WTC11 (cell line): ENCODE measurements around the gene ENO3. TPM values are rescaled to one million over a fixed set of nuclear protein-coding genes. Genes with fewer than 3 reads are reported as not detected.
A peak's percentile ranks its signal among the peaks of the same experiment; 100 is the strongest.

Source experiments
- AR ChIP-seq: fragments of 250-450 bp; sonication (Bioruptor Pico); IDR thresholded peaks from 2 replicates; pipeline ENCODE4 v1.9.0; 2021; ENCODE audit warnings: mild to moderate bottlenecking
- ATF1 ChIP-seq: sonication (generic); formaldehyde crosslinking; IDR thresholded peaks from 2 replicates; pipeline ENCODE4 v1.8.1; 2023; ENCODE audit warnings: mild to moderate bottlenecking, moderate library complexity, missing genetic modification reagents
- ATF2 ChIP-seq: sonication (generic); formaldehyde crosslinking; IDR thresholded peaks from 2 replicates; pipeline ENCODE4 v1.8.1; 2022; ENCODE audit warnings: low read depth, missing genetic modification reagents, borderline replicate concordance
- CREM ChIP-seq: sonication (generic); formaldehyde crosslinking; IDR thresholded peaks from 2 replicates; pipeline ENCODE4 v1.8.1; 2022; ENCODE audit warnings: mild to moderate bottlenecking, missing genetic modification reagents, moderate library complexity
- E2F4 ChIP-seq: sonication (generic); formaldehyde crosslinking; IDR thresholded peaks from 2 replicates; pipeline ENCODE4 v1.8.1; 2022; ENCODE audit warnings: low read depth, mild to moderate bottlenecking, moderate library complexity, missing genetic modification reagents, borderline replicate concordance
- GABPB1 ChIP-seq: sonication (generic); formaldehyde crosslinking; IDR thresholded peaks from 2 replicates; pipeline ENCODE4 v1.8.1; 2023; ENCODE audit warnings: mild to moderate bottlenecking, missing genetic modification reagents
- HMGXB4 ChIP-seq: sonication (generic); formaldehyde crosslinking; IDR thresholded peaks from 2 replicates; pipeline ENCODE4 v1.8.1; 2023; ENCODE audit warnings: mild to moderate bottlenecking, moderate library complexity, missing genetic modification reagents
- MLX ChIP-seq: sonication (generic); formaldehyde crosslinking; IDR thresholded peaks from 2 replicates; pipeline ENCODE4 v1.8.1; 2023; ENCODE audit warnings: mild to moderate bottlenecking, missing genetic modification reagents, moderate library complexity
- MXD4 ChIP-seq: fragments of 250-450 bp; sonication (Bioruptor Pico); IDR thresholded peaks from 2 replicates; pipeline ENCODE4 v1.8.0; 2021; ENCODE audit warnings: mild to moderate bottlenecking, moderate library complexity, borderline replicate concordance
- NFE2L1 ChIP-seq: sonication (generic); formaldehyde crosslinking; IDR thresholded peaks from 2 replicates; pipeline ENCODE4 v1.8.1; 2023; ENCODE audit warnings: missing genetic modification reagents
- OVOL2 ChIP-seq: fragments of 250-450 bp; sonication (Bioruptor Pico); IDR thresholded peaks from 2 replicates; pipeline ENCODE4 v1.9.0; 2021; ENCODE audit warnings: mild to moderate bottlenecking, borderline replicate concordance
- PREB ChIP-seq: sonication (generic); formaldehyde crosslinking; IDR thresholded peaks from 2 replicates; pipeline ENCODE4 v1.8.1; 2022; ENCODE audit warnings: mild to moderate bottlenecking, missing genetic modification reagents, moderate library complexity, borderline replicate concordance
- STAT6 ChIP-seq: sonication (generic); formaldehyde crosslinking; conservative IDR thresholded peaks from 2 replicates; pipeline ENCODE4 v1.8.1; 2023; ENCODE audit warnings: mild to moderate bottlenecking, low read depth, missing genetic modification reagents, moderate library complexity
- TEAD4 ChIP-seq: sonication (generic); formaldehyde crosslinking; IDR thresholded peaks from 2 replicates; pipeline ENCODE4 v1.8.0; 2022; ENCODE audit warnings: mild to moderate bottlenecking, missing genetic modification reagents
- ZMAT4 ChIP-seq: fragments of 250-450 bp; sonication (Bioruptor Pico); IDR thresholded peaks from 2 replicates; pipeline ENCODE4 v1.9.0; 2021; ENCODE audit warnings: mild to moderate bottlenecking
- ZNF416 ChIP-seq: fragments of 250-450 bp; sonication (Bioruptor Pico); IDR thresholded peaks from 2 replicates; pipeline ENCODE4 v1.9.0; 2021; ENCODE audit warnings: mild to moderate bottlenecking, inconsistent platforms
- ZNF423 ChIP-seq: fragments of 250-450 bp; sonication (Bioruptor Pico); IDR thresholded peaks from 2 replicates; pipeline ENCODE4 v2.1.2; 2022; ENCODE audit warnings: mild to moderate bottlenecking, moderate library complexity
- ZNF532 ChIP-seq: fragments of 250-450 bp; sonication (Bioruptor Pico); IDR thresholded peaks from 2 replicates; pipeline ENCODE4 v1.9.0; 2021; ENCODE audit warnings: mild to moderate bottlenecking, borderline replicate concordance
- ZNF671 ChIP-seq: fragments of 250-450 bp; sonication (Bioruptor Pico); IDR thresholded peaks from 2 replicates; pipeline ENCODE4 v1.8.0; 2021; ENCODE audit warnings: mild to moderate bottlenecking
- total RNA-seq: library from RNA; stranded (reverse); gene quantifications from 3 replicates; pipeline ENCODE4 v1.2.3, GENCODE V29; 2021

ENO3 gene
- total RNA-seq, 1 experiment from 2014 or later, result 30.9 TPM

- TF ChIP-seq GABPB1 (CRISPR knock-in tag), result peak; percentile 61; the same call in 1 of the 2 replicates
- no peak for TF ChIP-seq MXD4 (CRISPR knock-in tag)
- no peak for TF ChIP-seq NFE2L1 (CRISPR knock-in tag)
- TF ChIP-seq ATF1 (CRISPR knock-in tag), result no peak
- peak; percentile 40; the same call in 1 of the 2 replicates for TF ChIP-seq CREM
- TF ChIP-seq HMGXB4 (CRISPR knock-in tag), result peak; percentile 68
- no peak for TF ChIP-seq STAT6 (CRISPR knock-in tag)
- TF ChIP-seq E2F4 (CRISPR knock-in tag), result no peak
- no peak for TF ChIP-seq AR (CRISPR knock-in tag)
- TF ChIP-seq OVOL2 (CRISPR knock-in tag), result no peak
- no peak for TF ChIP-seq MLX (CRISPR knock-in tag)
- TF ChIP-seq PREB, result 0 out of 2 replicates have a peak, but pooled peaks have one; percentile 22
- TF ChIP-seq ZNF416 (CRISPR knock-in tag), result no peak
- no peak for TF ChIP-seq ZNF423 (CRISPR knock-in tag)
- no peak for TF ChIP-seq ZNF671 (CRISPR knock-in tag)
- no peak for TF ChIP-seq ZMAT4 (CRISPR knock-in tag)
- no peak for TF ChIP-seq ZNF532 (CRISPR knock-in tag)
- TF ChIP-seq TEAD4 (CRISPR knock-in tag), result no peak
- TF ChIP-seq ATF2 (CRISPR knock-in tag), result no peak
Measured at GRCh38 chr17:4967539-4968485, 16.9 kb downstream of the ENO3 start, which contains the start of gene SPAG7 (continued).
